D721Med (cell line): Measurements from ENCODE around the gene CD300H.

Experiments
- DNase-seq: peaks from one replicate; pipeline ENCODE4 v3.0.0; 2011; ENCODE audit warnings: low spot score; ENCODE audit not compliant: insufficient read length
- FAIRE-seq: peaks from 2 replicates; lab custom pipeline; 2011; peaks lifted over from hg19 to GRCh38; lab: Jason Lieb, UNC
- CTCF ChIP-seq: IDR thresholded peaks from 2 replicates; pipeline ENCODE4 v1.5.1; 2012; ENCODE audit warnings: mild to moderate bottlenecking, control low read depth; ENCODE audit not compliant: insufficient read depth; ENCODE audit errors: missing control alignments

CD300H gene

GRCh38 chr17:74513987-74514631 is 53.2 kb downstream of the CD300H start:
- DNase-seq (no peak), FAIRE-seq (no peak)
- TF ChIP-seq CTCF = no peak

- no peak for TF ChIP-seq CTCF
- FAIRE-seq (no peak), DNase-seq (no peak)
Measured at GRCh38 chr17:74512624-74513091, 54.7 kb downstream of the CD300H start.

- DNase-seq = no peak
- TF ChIP-seq CTCF = no peak
- FAIRE-seq = no peak
Measured at GRCh38 chr17:74512036-74512435, 55.3 kb downstream of the CD300H start.
